Liver (tissue), 3 donors: Measurements from ENCODE around the gene APOB.

ENCODE experiments used
- ATF3 ChIP-seq: IDR thresholded peaks from 2 replicates; pipeline ENCODE4 v1.6.1; 2016; ENCODE audit warnings: antibody characterized with exemption
- JUND ChIP-seq, 2 donors: IDR thresholded peaks; 2 replicates each; pipeline ENCODE4 v1.6.1; 2016; ENCODE audit warnings: antibody characterized with exemption in 2 of 2
- RXRA ChIP-seq, 2 donors: IDR thresholded peaks; 2 replicates each; pipeline ENCODE4 v1.6.1; 2017 to 2018; ENCODE audit warnings: antibody characterized with exemption in 2 of 2, mild to moderate bottlenecking in 1 of 2
- TAF1 ChIP-seq: conservative IDR thresholded peaks from 2 replicates; pipeline ENCODE4 v1.6.1; 2016; ENCODE audit warnings: antibody characterized with exemption, mild to moderate bottlenecking
- YY1 ChIP-seq: IDR thresholded peaks from 2 replicates; pipeline ENCODE4 v1.6.1; 2016; ENCODE audit warnings: antibody characterized with exemption, mild to moderate bottlenecking
- TF ChIP-seq, protein P1 (sequence below): fragments of 150-350 bp; IDR thresholded peaks from 2 replicates; pipeline ENCODE4 v1.5.1; 2017; ENCODE audit warnings: improper control_type of control experiment, low read depth, low read length; ENCODE audit not compliant: missing input control
- TF ChIP-seq, protein P2 (sequence below): IDR thresholded peaks from 2 replicates; pipeline ENCODE4 v1.6.1; 2016; ENCODE audit warnings: antibody characterized with exemption
- donor health status: healthy.
- donor health status: healthy.

GRCh38 chr2:20976527-20976926 lies 67.3 kb downstream of the APOB start:
- TF ChIP-seq, protein P1, sequence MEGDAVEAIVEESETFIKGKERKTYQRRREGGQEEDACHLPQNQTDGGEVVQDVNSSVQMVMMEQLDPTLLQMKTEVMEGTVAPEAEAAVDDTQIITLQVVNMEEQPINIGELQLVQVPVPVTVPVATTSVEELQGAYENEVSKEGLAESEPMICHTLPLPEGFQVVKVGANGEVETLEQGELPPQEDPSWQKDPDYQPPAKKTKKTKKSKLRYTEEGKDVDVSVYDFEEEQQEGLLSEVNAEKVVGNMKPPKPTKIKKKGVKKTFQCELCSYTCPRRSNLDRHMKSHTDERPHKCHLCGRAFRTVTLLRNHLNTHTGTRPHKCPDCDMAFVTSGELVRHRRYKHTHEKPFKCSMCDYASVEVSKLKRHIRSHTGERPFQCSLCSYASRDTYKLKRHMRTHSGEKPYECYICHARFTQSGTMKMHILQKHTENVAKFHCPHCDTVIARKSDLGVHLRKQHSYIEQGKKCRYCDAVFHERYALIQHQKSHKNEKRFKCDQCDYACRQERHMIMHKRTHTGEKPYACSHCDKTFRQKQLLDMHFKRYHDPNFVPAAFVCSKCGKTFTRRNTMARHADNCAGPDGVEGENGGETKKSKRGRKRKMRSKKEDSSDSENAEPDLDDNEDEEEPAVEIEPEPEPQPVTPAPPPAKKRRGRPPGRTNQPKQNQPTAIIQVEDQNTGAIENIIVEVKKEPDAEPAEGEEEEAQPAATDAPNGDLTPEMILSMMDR: no peak
- no peak for TF ChIP-seq TAF1
- TF ChIP-seq ATF3: no peak
- no peak for TF ChIP-seq YY1
- TF ChIP-seq RXRA (IDR thresholded peaks at IDR 0.05): no peak
- no peak for TF ChIP-seq JUND (IDR thresholded peaks at IDR 0.05)
- TF ChIP-seq, protein P2, sequence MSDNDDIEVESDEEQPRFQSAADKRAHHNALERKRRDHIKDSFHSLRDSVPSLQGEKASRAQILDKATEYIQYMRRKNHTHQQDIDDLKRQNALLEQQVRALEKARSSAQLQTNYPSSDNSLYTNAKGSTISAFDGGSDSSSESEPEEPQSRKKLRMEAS: no peak
